K562 (cell line): ENCODE data around the gene DOCK3. TPM values are rescaled to one million over a fixed set of nuclear protein-coding genes. Genes with fewer than 3 reads are reported as not detected.

Source experiments
- ATAC-seq: fragments of 200-7000 bp; cut with Tn5 transposase; 3 replicates; pipeline ENCODE4 v1.9.1; 2020; ENCODE audit warnings: moderate library complexity
- BruUV-seq: library from RNA; stranded (reverse); fragments of 400-500 nt; replicated peaks from 2 replicates; lab custom pipeline; 2021; lab: Mats Ljungman, UMichigan
- CTCF ChIA-PET: fragments of 300-600 bp; formaldehyde crosslinking; extraction: SDS; loops from one replicate; lab custom pipeline; 2021; ENCODE audit warnings: low intra/inter-chr PET ratio; lab: Yijun Ruan, JAX
- POLR2A ChIA-PET: fragments of 300-600, 350-650 bp; sonication (Branson Sonifier 250); formaldehyde crosslinking; extraction: SDS; loops from one replicate; lab custom pipeline; 2021; ENCODE audit warnings: antibody characterized with exemption, inconsistent platforms; lab: Yijun Ruan, JAX
- DNase-seq, 4 experiments: peaks; one replicate each; pipeline versions ENCODE4 v3.0.0 to v3.0.0-alpha.2; 2011 to 2018; ENCODE audit warnings: low spot score in 3 of 4, mixed read lengths in 3 of 4; ENCODE audit errors: extremely low read depth in 1 of 4
- FAIRE-seq: peaks from 2 replicates; lab custom pipeline; 2011; peaks lifted over from hg19 to GRCh38; lab: Jason Lieb, UNC
- H2AFZ ChIP-seq: 2 replicates; pipeline ENCODE4 v1.6.0; 2011; ENCODE audit warnings: low read depth, low read length, control low read depth, inconsistent platforms
- H3K27ac ChIP-seq: fragments of 200-600 bp; 3 replicates; pipeline ENCODE4 v1.8.0; 2011; ENCODE audit warnings: low read depth, mild to moderate bottlenecking, control low read depth, inconsistent platforms, low read length, moderate library complexity, mixed read lengths; ENCODE audit errors: extremely low read depth
- H3K27me3 ChIP-seq, 2 experiments: fragments of 300-600 bp in 1 of 2; 2 replicates in 1 of 2; 3 replicates in 1 of 2; pipeline versions ENCODE4 v1.6.0 to v1.8.0; 2011; ENCODE audit warnings: inconsistent platforms in 2 of 2, low read length in 2 of 2, mild to moderate bottlenecking in 1 of 2, mixed read lengths in 1 of 2, moderate library complexity in 1 of 2; ENCODE audit not compliant: control insufficient read depth in 2 of 2, insufficient read depth in 2 of 2
- H3K36me3 ChIP-seq: fragments of 300-600 bp; 3 replicates; pipeline ENCODE4 v1.8.0; 2011; ENCODE audit warnings: mild to moderate bottlenecking, low read length, inconsistent platforms; ENCODE audit not compliant: control insufficient read depth, insufficient read depth
- H3K4me1 ChIP-seq, 2 experiments: fragments of 200-600 bp in 1 of 2; replicated peaks in 1 of 2; 2 replicates in 1 of 2; 3 replicates in 1 of 2; pipeline versions ENCODE4 v1.5.1 to v1.8.0; 2011; ENCODE audit warnings: inconsistent platforms in 2 of 2, low read length in 2 of 2, mild to moderate bottlenecking in 1 of 2, mixed read lengths in 1 of 2, moderate library complexity in 1 of 2; ENCODE audit not compliant: control insufficient read depth in 2 of 2, insufficient read depth in 2 of 2
- H3K4me2 ChIP-seq: 2 replicates; pipeline ENCODE4 v1.6.1; 2011; ENCODE audit warnings: low read length, control low read depth, inconsistent platforms, mixed read lengths; ENCODE audit not compliant: insufficient read depth
- H3K4me3 ChIP-seq: fragments of 200-600 bp; sonication (generic), shearing (Covaris generic); 2 replicates; pipeline ENCODE4 v1.5.1; 2016; ENCODE audit warnings: control low read depth, inconsistent platforms
- H3K79me2 ChIP-seq: fragments of 200-600 bp; 3 replicates; pipeline ENCODE4 v1.8.0; 2011; ENCODE audit warnings: low read length, inconsistent platforms; ENCODE audit not compliant: control insufficient read depth, insufficient read depth
- H3K9ac ChIP-seq, 2 experiments: 2 replicates each; pipeline versions ENCODE4 v1.6.0 to v1.6.1; 2011; ENCODE audit warnings: low read depth in 2 of 2, low read length in 2 of 2, control low read depth in 1 of 2, inconsistent platforms in 1 of 2, mild to moderate bottlenecking in 1 of 2, mixed read lengths in 1 of 2; ENCODE audit not compliant: insufficient read depth in 1 of 2
- H3K9me1 ChIP-seq: one replicate; pipeline ENCODE4 v1.6.0; 2011; ENCODE audit warnings: inconsistent platforms, mild to moderate bottlenecking, low read length, moderate library complexity; ENCODE audit not compliant: control insufficient read depth, insufficient read depth
- H3K9me3 ChIP-seq: replicated peaks from 2 replicates; pipeline ENCODE4 v1.5.1; 2011; ENCODE audit warnings: low read depth, low read length, inconsistent platforms; ENCODE audit not compliant: control insufficient read depth, insufficient read depth
- H4K20me1 ChIP-seq: replicated peaks from 2 replicates; pipeline ENCODE4 v1.6.1; 2011; ENCODE audit warnings: low read length, inconsistent platforms, mixed read lengths; ENCODE audit not compliant: control insufficient read depth, insufficient read depth
- ATF1 ChIP-seq, 2 experiments: fragments of 450-650 bp in 1 of 2; IDR thresholded peaks; 2 replicates each; pipeline ENCODE4 v1.6.1; 2016; ENCODE audit warnings: missing compliant biosample characterization in 1 of 2, missing genetic modification characterization in 1 of 2
- CLOCK ChIP-seq: fragments of 250-450 bp; sonication (Bioruptor Pico); IDR thresholded peaks from 2 replicates; pipeline ENCODE4 v1.4.0; 2020; ENCODE audit warnings: mild to moderate bottlenecking, moderate library complexity, borderline replicate concordance
- CREB1 ChIP-seq, 2 experiments: sonication (generic) in 1 of 2; formaldehyde crosslinking in 1 of 2; IDR thresholded peaks; 2 replicates each; pipeline versions ENCODE4 v1.6.1 to v1.8.0; 2012 to 2022; ENCODE audit warnings: inconsistent platforms in 1 of 2, mild to moderate bottlenecking in 1 of 2, missing genetic modification reagents in 1 of 2, moderate library complexity in 1 of 2
- EGR1 ChIP-seq: fragments of 450-650 bp; conservative IDR thresholded peaks from 2 replicates; pipeline ENCODE4 v1.6.1; 2017; ENCODE audit warnings: mild to moderate bottlenecking
- EP400 ChIP-seq: fragments of 450-650 bp; IDR thresholded peaks from 2 replicates; pipeline ENCODE4 v1.6.1; 2017; ENCODE audit warnings: antibody characterized with exemption, mild to moderate bottlenecking, moderate library complexity
- EZH2 ChIP-seq: IDR thresholded peaks from 2 replicates; pipeline ENCODE4 v1.6.1; 2012; ENCODE audit warnings: low read depth, mild to moderate bottlenecking, inconsistent platforms, low read length, borderline replicate concordance
- HDAC8 ChIP-seq: fragments of 450-650 bp; IDR thresholded peaks from 2 replicates; pipeline ENCODE4 v1.6.1; 2016; ENCODE audit warnings: mild to moderate bottlenecking, missing genetic modification characterization, moderate library complexity, missing compliant biosample characterization
- NUFIP1 ChIP-seq: fragments of 450-650 bp; IDR thresholded peaks from 2 replicates; pipeline ENCODE4 v1.6.1; 2018; ENCODE audit not compliant: partially characterized antibody
- SAFB ChIP-seq: fragments of 200-400 bp; formaldehyde crosslinking; IDR thresholded peaks from 2 replicates; pipeline ENCODE4 v1.6.1; 2017; ENCODE audit warnings: low read depth, low read length, borderline replicate concordance
- SIN3B ChIP-seq: fragments of 450-650 bp; IDR thresholded peaks from 2 replicates; pipeline ENCODE4 v1.6.1; 2017; ENCODE audit warnings: low read depth, mild to moderate bottlenecking, moderate library complexity
- TEAD4 ChIP-seq, 2 experiments: sonication (generic) in 1 of 2; formaldehyde crosslinking in 1 of 2; IDR thresholded peaks; 2 replicates each; pipeline versions ENCODE4 v1.6.1 to v1.8.0; 2012 to 2022; ENCODE audit warnings: borderline replicate concordance in 1 of 2, inconsistent platforms in 1 of 2, low read length in 1 of 2, mild to moderate bottlenecking in 1 of 2, missing genetic modification reagents in 1 of 2
- ZNF431 ChIP-seq: sonication (generic); formaldehyde crosslinking; IDR thresholded peaks from 2 replicates; pipeline ENCODE4 v1.8.0; 2022; ENCODE audit warnings: mild to moderate bottlenecking, missing genetic modification reagents
- WGBS: fragments of 100-300 bp; shearing (Covaris generic); methylation state at CpG from one replicate; pipeline ENCODE4 v1.1.6; 2016; ENCODE audit warnings: low coverage, mixed read lengths; ENCODE audit not compliant: insufficient coverage; ENCODE audit errors: missing lambda C conversion rate; 5-methylcytosine and 5-hydroxymethylcytosine counted together
- in situ Hi-C: fragments of 300-500 bp; cut with MboI; formaldehyde crosslinking; loops from 4 replicates; pipeline ENCODE4 v1.15.0; 2018; ENCODE audit warnings: inconsistent platforms, mixed read lengths
- intact Hi-C: fragments of 100-400 bp; cut with micrococcal nuclease; formaldehyde crosslinking; loops from 2 replicates; pipeline ENCODE4 v1.14.2; 2022
- polyA plus RNA-seq, 8 experiments: library from polyadenylated mRNA; depleted of rRNA in 4 of 8; stranded (reverse) in 5 of 8; unstranded in 3 of 8; fragments of >200 nt; fragmentation: Nextera tagmentation in 2 of 8; fragmentation: Illumina TruSeq in 1 of 8; extraction: Ambion mirVana in 2 of 8; extraction: Trizol in 1 of 8; gene quantifications; 2 replicates each; pipeline versions ENCODE4 v1.2.1 to v1.2.3, GENCODE V29; 2011 to 2014; ENCODE audit warnings: inconsistent platforms in 1 of 8, missing spikeins in 1 of 8
- total RNA-seq, 7 experiments: library from RNA; depleted of rRNA in 6 of 7; stranded (reverse); fragments of >200 nt in 6 of 7; fragmentation: Illumina TruSeq in 2 of 7; extraction: Trizol in 2 of 7; gene quantifications; 2 replicates each; pipeline versions ENCODE4 v1.2.1 to v1.2.3, GENCODE V29; 2011 to 2021; ENCODE audit warnings: low replicate concordance in 1 of 7

Gene DOCK3
- total and polyA plus RNA-seq, 9 of the 15 experiments (the other 6 are each of a cell fraction or from before 2014, with no cell fraction given) = under 0.01 to 0.03 (median 0.01) TPM; not detected in 4

DNA sequence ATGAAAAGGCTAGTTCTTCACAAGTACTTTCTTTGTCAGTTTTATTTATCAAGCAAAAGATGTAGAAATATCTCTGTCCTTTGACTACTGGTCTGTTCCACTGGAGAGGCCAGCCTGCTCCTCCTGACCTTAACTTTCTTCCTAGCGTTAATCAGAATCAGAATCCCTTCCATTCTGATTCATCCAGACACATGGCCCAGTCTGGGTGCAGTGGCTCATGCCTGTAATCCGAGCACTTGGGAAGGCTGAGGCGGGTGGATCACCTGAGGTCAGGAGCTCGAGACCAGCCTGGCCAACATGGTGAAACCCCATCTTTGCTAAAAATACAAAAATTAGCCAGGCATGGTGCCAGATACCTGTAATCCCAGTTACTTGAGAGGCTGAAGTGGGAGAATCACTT lies 678.4 kb downstream of the DOCK3 start (continued):
- TF ChIP-seq EZH2 (no peak), SAFB (no peak), CLOCK (CRISPR knock-in tag) (no peak)

DNA sequence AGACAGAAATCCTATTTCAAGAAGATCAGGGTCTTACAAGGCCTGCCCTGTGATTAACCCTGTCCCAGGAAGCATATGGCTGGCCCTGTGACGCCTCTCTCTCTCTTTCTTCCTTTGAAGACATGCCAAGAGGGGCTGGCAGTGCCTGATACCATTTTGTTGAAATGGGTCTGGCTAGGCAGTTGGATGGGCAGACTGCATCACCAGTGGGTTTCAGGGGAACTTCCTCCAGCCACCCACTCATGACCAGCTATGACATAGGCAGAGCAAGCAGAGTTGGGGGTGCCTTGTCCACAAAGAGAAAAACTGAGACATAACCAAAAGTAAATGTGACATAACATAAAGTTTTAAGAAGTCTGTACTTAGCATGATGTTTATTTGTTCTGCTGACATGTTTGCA lies 679.0 kb downstream of the DOCK3 start:
- ChIA-PET POLR2A (interaction anchor here (0.6 kb wide), 1 partner anchor 8 kb away, joined by 3 read pairs; no protein-coding TSS in a partner anchor), CTCF (no interaction called here)
- Histone ChIP-seq H3K27me3 (peaks cover 0 to 3% of the 10 kb centered on the region in 2 experiments; a peak in 1 of 5 replicates), H4K20me1 (no peaks in the 10 kb centered on the region), H3K4me2 (no peak overlapping the region), H3K27ac (no peak overlapping the region), H3K9ac (no peak overlapping the region), H2AFZ (no peak overlapping the region), H3K36me3 (no peaks in the 10 kb centered on the region), H3K79me2 (no peaks in the 10 kb centered on the region), H3K9me1 (no peaks in the 10 kb centered on the region), H3K4me3 (no peak overlapping the region), H3K9me3 (no peaks in the 10 kb centered on the region), H3K4me1 (no peaks in the 10 kb centered on the region; a peak in 1 of 5 replicates)
- ATAC-seq (no peak), FAIRE-seq (no peak), DNase-seq (no peak)
- no CpG with 5 or more reads among the region's 1 CpG for WGBS
- intact Hi-C loops (no loop called here), in situ Hi-C loops (no loop called here)
- no peak for TF ChIP-seq CREB1 (IDR thresholded peaks at IDR 0.05)
- TF ChIP-seq CREB1 (CRISPR knock-in tag; IDR thresholded peaks at IDR 0.05) = no peak
- TF ChIP-seq EGR1 = no peak
- no peak for TF ChIP-seq ZNF431 (CRISPR knock-in tag)
- no peak for TF ChIP-seq EP400
- TF ChIP-seq NUFIP1 = no peak
- TF ChIP-seq HDAC8 (tag) = no peak
- TF ChIP-seq SIN3B = no peak
- TF ChIP-seq ATF1 (CRISPR knock-in tag; IDR thresholded peaks at IDR 0.05) = no peak
- TF ChIP-seq ATF1 (tag; IDR thresholded peaks at IDR 0.05) = no peak
- no peak for TF ChIP-seq TEAD4 (IDR thresholded peaks at IDR 0.05; ENCODE audit: low read length)
- no peak for TF ChIP-seq TEAD4 (CRISPR knock-in tag; IDR thresholded peaks at IDR 0.05; ENCODE audit: borderline replicate concordance)
- BruUV-seq = no TSS peak
